ENCODE data around the gene RFX7. TPM values are rescaled to one million over a fixed set of nuclear protein-coding genes. Genes with fewer than 3 reads are reported as not detected.

Gene RFX7
- total RNA-seq (10 to 100 TPM in 5 of 7 donors, 1 to 10 TPM in 2; 6.3 to 19.5 (median 16.3) TPM), polyA plus RNA-seq (10 to 100 TPM in 1 of 2 donors, 1 to 10 TPM in 1; 3.0 to 10.8 TPM)
- long read RNA-seq, donor 1, partial matches to known transcripts, result 0 of 4 reads
- long read RNA-seq, donor 1, other reads (novel, unspliced or antisense), result 4 of 4 reads
- long read RNA-seq, donor 2, partial matches to known transcripts, result 0 of 8 reads
- long read RNA-seq, donor 2, other reads (novel, unspliced or antisense), result 8 of 8 reads
- long read RNA-seq, donor 3, full-length matches to known transcripts, result 1 of 9 reads
- long read RNA-seq, donor 3, partial matches to known transcripts, result 0 of 9 reads
- long read RNA-seq, donor 3, other reads (novel, unspliced or antisense), result 8 of 9 reads

- H3K4me3 ChIP-seq, result peak within 1 kb of the TSS; percentile 94
- peak within 1 kb of the TSS; percentile 87 to 92 for H3K27ac ChIP-seq
- H3K27me3 ChIP-seq, result no peaks in the 10 kb centered on the region
- H3K4me1 ChIP-seq (ENCODE audit: insufficient read depth), result peaks cover 2% of the 10 kb centered on the region
- no peaks in the 10 kb centered on the region for H3K9me3 ChIP-seq
- no peaks in the 10 kb centered on the region for H3K36me3 ChIP-seq
- peak; percentile 69 to 86 (median 75) for DNase-seq
- WGBS, 3 donors, result 0 to 2% (median 1%) methylated on average over 58 to 85 of the region's 85 CpGs
- intact Hi-C loops (cut with DNase I), result loop anchor here in 1 of 4 donors (10.0 kb wide), 1 partner anchor 249 kb away; the partner anchor contains the start of gene NEDD4
- no peak for TF ChIP-seq EP300 (IDR thresholded peaks at IDR 0.05)
- TF ChIP-seq CTCF (IDR thresholded peaks at IDR 0.05), result no peak
- no peak for TF ChIP-seq POLR2A (IDR thresholded peaks at IDR 0.05)
These were observed at the start of gene RFX7 for GRCh38 chr15:56243163-56244037. RFX7 (minus strand) TSS chr15:56243879; CDS start chr15:56243285, 594 bp downstream.

GRCh38 chr15:56292546-56293316 is 49.1 kb upstream of the RFX7 start:
- 93 to 95% (median 94%) methylated on average over 5 of the region's 5 CpGs for WGBS, 3 donors
- Histone ChIP-seq H3K4me3 (no peak overlapping the region), H3K4me1 (ENCODE audit: insufficient read depth) (no peaks in the 10 kb centered on the region), H3K27me3 (no peaks in the 10 kb centered on the region), H3K9me3 (no peaks in the 10 kb centered on the region), H3K27ac (no peak overlapping the region), H3K36me3 (no peaks in the 10 kb centered on the region)
- DNase-seq, result no peak
- TF ChIP-seq CTCF (IDR thresholded peaks at IDR 0.05) (no peak), POLR2A (IDR thresholded peaks at IDR 0.05) (no peak), EP300 (IDR thresholded peaks at IDR 0.05) (no peak)
- intact Hi-C loops (cut with DNase I), result no loop called here

GRCh38 chr15:56291741-56292140 is 48.1 kb upstream of the RFX7 start:
- Histone ChIP-seq H3K27me3 (no peaks in the 10 kb centered on the region), H3K4me1 (ENCODE audit: insufficient read depth) (no peaks in the 10 kb centered on the region), H3K9me3 (no peaks in the 10 kb centered on the region), H3K36me3 (no peaks in the 10 kb centered on the region), H3K4me3 (no peak overlapping the region), H3K27ac (no peak overlapping the region)
- 78 to 88% (median 84%) methylated on average over 2 of the region's 2 CpGs for WGBS, 3 donors
- intact Hi-C loops (cut with DNase I), result no loop called here
- DNase-seq, result no peak
- no peak for TF ChIP-seq EP300 (IDR thresholded peaks at IDR 0.05)
- no peak for TF ChIP-seq CTCF (IDR thresholded peaks at IDR 0.05)
- TF ChIP-seq POLR2A (IDR thresholded peaks at IDR 0.05), result no peak

- Histone ChIP-seq H3K27ac (no peak overlapping the region), H3K36me3 (no peaks in the 10 kb centered on the region), H3K4me3 (no peak overlapping the region), H3K4me1 (ENCODE audit: insufficient read depth) (no peaks in the 10 kb centered on the region), H3K9me3 (no peaks in the 10 kb centered on the region), H3K27me3 (no peaks in the 10 kb centered on the region)
- no peak for DNase-seq
- TF ChIP-seq POLR2A (IDR thresholded peaks at IDR 0.05) (no peak), CTCF (IDR thresholded peaks at IDR 0.05) (no peak), EP300 (IDR thresholded peaks at IDR 0.05) (no peak)
- 72 to 77% (median 76%) methylated on average over 3 of the region's 3 CpGs for WGBS, 3 donors
- intact Hi-C loops (cut with DNase I), result no loop called here
These were observed 42.5 kb upstream of the RFX7 start for GRCh38 chr15:56286213-56286612.
